ENCODE measurements around the gene RAD51B. TPM values are rescaled to one million over a fixed set of nuclear protein-coding genes. Genes with fewer than 3 reads are reported as not detected.

The RAD51B gene
- total RNA-seq, 4 donors from 2014 or later, result 19.6 to 39.7 (median 25.4) TPM

GRCh38 chr14:68772761-68773381 lies 953.3 kb downstream of the RAD51B start:
- Histone ChIP-seq H3K27ac (no peak overlapping the region), H3K4me3 (no peak overlapping the region), H3K36me3 (no peaks in the 10 kb centered on the region), H3K9me3 (no peaks in the 10 kb centered on the region), H3K4me1 (peaks cover 18% of the 10 kb centered on the region), H3K27me3 (no peaks in the 10 kb centered on the region)
- peak; percentile 21 to 29 for DNase-seq (ENCODE audit: low spot score in 2 of 2)
- WGBS, result 90% methylated on average over 6 of the region's 6 CpGs
- TF ChIP-seq CTCF (IDR thresholded peaks at IDR 0.05), result no peak
- no peak for TF ChIP-seq POLR2A (IDR thresholded peaks at IDR 0.05)
- TF ChIP-seq EP300 (IDR thresholded peaks at IDR 0.05), result no peak
- no peak for TF ChIP-seq POLR2AphosphoS5 (IDR thresholded peaks at IDR 0.05)

- no peak overlapping the region for H3K4me3 ChIP-seq
- H3K36me3 ChIP-seq, result no peaks in the 10 kb centered on the region
- WGBS, result 76% methylated on average over 4 of the region's 4 CpGs
- TF ChIP-seq EP300 (IDR thresholded peaks at IDR 0.05) (no peak), POLR2AphosphoS5 (IDR thresholded peaks at IDR 0.05) (no peak), POLR2A (IDR thresholded peaks at IDR 0.05) (no peak), CTCF (IDR thresholded peaks at IDR 0.05) (no peak)
- H3K9me3 ChIP-seq, result no peaks in the 10 kb centered on the region
- peak overlapping the region; percentile 31 for H3K27ac ChIP-seq
- DNase-seq (ENCODE audit: low spot score in 2 of 2), result peak; percentile 27 to 55
- no peaks in the 10 kb centered on the region for H3K27me3 ChIP-seq
- H3K4me1 ChIP-seq, result peaks cover 28% of the 10 kb centered on the region
Observed at GRCh38 chr14:68774771-68775613, 955.4 kb downstream of the RAD51B start.

- no peaks in the 10 kb centered on the region for H3K36me3 ChIP-seq
- no peak overlapping the region for H3K4me3 ChIP-seq
- WGBS, result 93% methylated on average over 6 of the region's 6 CpGs
- no peaks in the 10 kb centered on the region for H3K9me3 ChIP-seq
- peaks cover 35% of the 10 kb centered on the region for H3K4me1 ChIP-seq
- DNase-seq (ENCODE audit: low spot score in 2 of 2), result peak; percentile 52 to 55
- no peaks in the 10 kb centered on the region for H3K27me3 ChIP-seq
- TF ChIP-seq CTCF (IDR thresholded peaks at IDR 0.05) (no peak), EP300 (IDR thresholded peaks at IDR 0.05) (no peak), POLR2AphosphoS5 (IDR thresholded peaks at IDR 0.05) (no peak), POLR2A (IDR thresholded peaks at IDR 0.05) (no peak)
- H3K27ac ChIP-seq, result no peak overlapping the region
Observed at GRCh38 chr14:68775614-68776126, 956.1 kb downstream of the RAD51B start.

- no peaks in the 10 kb centered on the region for H3K27me3 ChIP-seq
- TF ChIP-seq CTCF (IDR thresholded peaks at IDR 0.05) (no peak), EP300 (IDR thresholded peaks at IDR 0.05) (no peak), POLR2AphosphoS5 (IDR thresholded peaks at IDR 0.05) (no peak), POLR2A (IDR thresholded peaks at IDR 0.05) (no peak)
- H3K27ac ChIP-seq, result no peak overlapping the region
- peak in 1 of 2 donors; percentile 16 for DNase-seq (ENCODE audit: low spot score in 2 of 2)
- H3K9me3 ChIP-seq, result no peaks in the 10 kb centered on the region
- H3K36me3 ChIP-seq, result no peaks in the 10 kb centered on the region
- peaks cover 37% of the 10 kb centered on the region for H3K4me1 ChIP-seq
- WGBS, result 96% methylated on average over 1 of the region's 1 CpG
- no peak overlapping the region for H3K4me3 ChIP-seq
Observed at GRCh38 chr14:68777644-68778043, 958.1 kb downstream of the RAD51B start.

Other genes with a start within 250 kb of the RAD51B start
- gene PIGH, start 219.5 kb upstream of the RAD51B start, total RNA-seq, result 10 to 100 TPM; 29.6 to 50.5 (median 36.4) TPM
- 1 to 10 TPM; 3.5 to 9.6 (median 5.4) TPM for gene ARG2, start 199.9 kb upstream of the RAD51B start, total RNA-seq
- gene VTI1B, start 145.1 kb upstream of the RAD51B start, total RNA-seq, result 10 to 100 TPM; 48.4 to 61.1 (median 56.2) TPM
- 10 to 100 TPM; 39.3 to 70.2 (median 58.8) TPM for gene RDH11, start 124.0 kb upstream of the RAD51B start, total RNA-seq
- gene RDH12, start 117.9 kb upstream of the RAD51B start, total RNA-seq, result 10 to 100 TPM; 27.3 to 99.8 (median 81.8) TPM
- gene ZFYVE26, start 3.2 kb upstream of the RAD51B start, total RNA-seq, result 10 to 100 TPM; 20.9 to 81.6 (median 40.9) TPM